Uterus (tissue), 4 donors: Measurements from ENCODE around the gene TMEM63B. TPM values are rescaled to one million over a fixed set of nuclear protein-coding genes. Genes with fewer than 3 reads are reported as not detected.

Experiments used
- DNase-seq, 2 donors: peaks; one replicate each; pipeline ENCODE4 v3.0.0-alpha.2; 2019 to 2020
- H3K27ac ChIP-seq, 2 donors: fragments of 200-600 bp; sonication (generic); 1 replicate in 1 of 2; 2 replicates in 1 of 2; pipeline ENCODE4 v1.5.1; 2016 to 2018
- H3K27me3 ChIP-seq, 2 donors: fragments of 200-600 bp; sonication (generic); one replicate each; pipeline ENCODE4 v1.5.1; 2018 to 2019; ENCODE audit warnings: control low read depth in 1 of 2
- H3K36me3 ChIP-seq, 2 donors: fragments of 200-600 bp; sonication (generic); one replicate each; pipeline ENCODE4 v1.5.1; 2019; ENCODE audit warnings: control low read depth in 1 of 2
- H3K4me1 ChIP-seq, 2 donors: fragments of 200-600 bp; sonication (generic); one replicate each; pipeline ENCODE4 v1.5.1; 2018 to 2019; ENCODE audit warnings: control low read depth in 1 of 2
- H3K4me3 ChIP-seq, 2 donors: fragments of 200-600 bp; sonication (generic); 1 replicate in 1 of 2; 2 replicates in 1 of 2; pipeline ENCODE4 v1.5.1; 2018 to 2019; ENCODE audit warnings: mild to moderate bottlenecking in 1 of 2
- H3K9me3 ChIP-seq, 2 donors: fragments of 200-600 bp; sonication (generic); one replicate each; pipeline ENCODE4 v1.5.1; 2019; ENCODE audit warnings: control low read depth in 1 of 2
- POLR2A ChIP-seq, 2 donors: fragments of 450-650 bp; IDR thresholded peaks; one replicate each; pipeline ENCODE4 v1.6.1; 2016; ENCODE audit warnings: antibody characterized with exemption in 2 of 2, mild to moderate bottlenecking in 1 of 2, moderate library complexity in 1 of 2
- intact Hi-C: fragments of 100-400 bp; cut with DNase I; formaldehyde crosslinking; loops from one replicate; pipeline ENCODE4 v1.15.1; 2023; ENCODE audit warnings: low total_unique reads
- total RNA-seq, 4 donors: library from RNA; depleted of rRNA in 3 of 4; stranded (reverse); fragments of >200 nt in 3 of 4; gene quantifications; one replicate each; pipeline versions ENCODE4 v1.1.0 to v1.2.4, GENCODE V29; 2014 to 2023
- TF ChIP-seq, protein P1 (sequence below), 4 experiments: fragments of 200-600 bp in 2 of 4; fragments of 450-650 bp in 2 of 4; sonication (generic) in 2 of 4; IDR thresholded peaks; one replicate each; pipeline ENCODE4 v1.5.1; 2016 to 2019; ENCODE audit warnings: antibody characterized with exemption in 4 of 4, mild to moderate bottlenecking in 2 of 4, moderate library complexity in 1 of 4
- donor health status: DM: yes; HTN: yes; CAD: no.

Gene TMEM63B
- total RNA-seq, 4 donors from 2014 or later: 0.77 to 24.9 (median 15.4) TPM

DNA sequence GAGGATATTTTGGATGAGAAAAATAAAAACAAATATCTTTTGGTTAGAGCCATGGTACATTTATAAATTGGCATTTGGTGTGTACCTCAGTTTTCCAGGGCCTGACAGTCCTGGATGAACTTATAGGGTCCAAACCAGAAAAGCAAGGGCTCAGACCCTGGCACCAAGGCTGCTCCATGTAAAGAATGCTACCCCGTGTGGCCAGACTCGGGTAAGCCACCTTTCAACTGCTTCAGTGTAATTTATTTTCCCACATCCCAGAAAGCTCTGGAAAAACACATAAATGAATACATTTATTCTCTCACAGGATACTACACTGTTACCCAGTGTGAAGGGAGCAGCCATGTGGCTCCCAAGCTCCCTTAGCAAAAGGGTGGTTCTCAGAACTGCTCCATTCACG is 13.9 kb upstream of the TMEM63B start:
- no peak overlapping the region for H3K27ac ChIP-seq
- DNase-seq: no peak
- intact Hi-C loops: no loop called here
- no peaks in the 10 kb centered on the region for H3K27me3 ChIP-seq
- no peaks in the 10 kb centered on the region for H3K9me3 ChIP-seq
- H3K4me3 ChIP-seq: no peak overlapping the region
- no peaks in the 10 kb centered on the region for H3K36me3 ChIP-seq
- H3K4me1 ChIP-seq: peaks cover 0 to 12% of the 10 kb centered on the region in 2 donors
- no peak for TF ChIP-seq POLR2A (IDR thresholded peaks at IDR 0.05)
- TF ChIP-seq, protein P1, sequence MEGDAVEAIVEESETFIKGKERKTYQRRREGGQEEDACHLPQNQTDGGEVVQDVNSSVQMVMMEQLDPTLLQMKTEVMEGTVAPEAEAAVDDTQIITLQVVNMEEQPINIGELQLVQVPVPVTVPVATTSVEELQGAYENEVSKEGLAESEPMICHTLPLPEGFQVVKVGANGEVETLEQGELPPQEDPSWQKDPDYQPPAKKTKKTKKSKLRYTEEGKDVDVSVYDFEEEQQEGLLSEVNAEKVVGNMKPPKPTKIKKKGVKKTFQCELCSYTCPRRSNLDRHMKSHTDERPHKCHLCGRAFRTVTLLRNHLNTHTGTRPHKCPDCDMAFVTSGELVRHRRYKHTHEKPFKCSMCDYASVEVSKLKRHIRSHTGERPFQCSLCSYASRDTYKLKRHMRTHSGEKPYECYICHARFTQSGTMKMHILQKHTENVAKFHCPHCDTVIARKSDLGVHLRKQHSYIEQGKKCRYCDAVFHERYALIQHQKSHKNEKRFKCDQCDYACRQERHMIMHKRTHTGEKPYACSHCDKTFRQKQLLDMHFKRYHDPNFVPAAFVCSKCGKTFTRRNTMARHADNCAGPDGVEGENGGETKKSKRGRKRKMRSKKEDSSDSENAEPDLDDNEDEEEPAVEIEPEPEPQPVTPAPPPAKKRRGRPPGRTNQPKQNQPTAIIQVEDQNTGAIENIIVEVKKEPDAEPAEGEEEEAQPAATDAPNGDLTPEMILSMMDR (IDR thresholded peaks at IDR 0.05): no peak

DNA sequence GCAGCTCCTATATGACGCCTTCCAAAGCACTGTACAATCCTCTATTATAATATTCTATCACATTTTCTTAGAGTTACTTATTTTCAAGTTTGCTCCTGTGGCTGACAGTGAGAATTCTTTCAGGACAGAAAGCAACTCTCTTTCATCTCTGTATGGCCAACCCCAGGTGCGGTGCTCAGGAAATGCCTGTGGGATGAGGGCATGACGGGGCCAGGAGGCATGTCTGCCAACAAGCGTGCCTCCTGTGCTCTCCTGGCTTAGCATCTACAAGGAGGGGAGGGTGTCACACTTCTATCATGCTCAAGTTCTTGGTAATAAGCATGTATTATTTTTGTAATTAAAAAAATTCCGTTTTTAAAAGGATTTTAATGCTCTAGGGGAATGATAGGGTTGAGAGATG is 11.5 kb upstream of the TMEM63B start:
- Histone ChIP-seq H3K27me3 (no peaks in the 10 kb centered on the region), H3K9me3 (no peaks in the 10 kb centered on the region), H3K4me1 (peaks cover 0 to 12% of the 10 kb centered on the region in 2 donors), H3K36me3 (no peaks in the 10 kb centered on the region), H3K4me3 (no peak overlapping the region), H3K27ac (peak overlapping the region in 1 of 2 donors; percentile 81)
- intact Hi-C loops: no loop called here
- TF ChIP-seq POLR2A (IDR thresholded peaks at IDR 0.05): no peak
- TF ChIP-seq, protein P1 (IDR thresholded peaks at IDR 0.05): no peak
- no peak for DNase-seq

DNA sequence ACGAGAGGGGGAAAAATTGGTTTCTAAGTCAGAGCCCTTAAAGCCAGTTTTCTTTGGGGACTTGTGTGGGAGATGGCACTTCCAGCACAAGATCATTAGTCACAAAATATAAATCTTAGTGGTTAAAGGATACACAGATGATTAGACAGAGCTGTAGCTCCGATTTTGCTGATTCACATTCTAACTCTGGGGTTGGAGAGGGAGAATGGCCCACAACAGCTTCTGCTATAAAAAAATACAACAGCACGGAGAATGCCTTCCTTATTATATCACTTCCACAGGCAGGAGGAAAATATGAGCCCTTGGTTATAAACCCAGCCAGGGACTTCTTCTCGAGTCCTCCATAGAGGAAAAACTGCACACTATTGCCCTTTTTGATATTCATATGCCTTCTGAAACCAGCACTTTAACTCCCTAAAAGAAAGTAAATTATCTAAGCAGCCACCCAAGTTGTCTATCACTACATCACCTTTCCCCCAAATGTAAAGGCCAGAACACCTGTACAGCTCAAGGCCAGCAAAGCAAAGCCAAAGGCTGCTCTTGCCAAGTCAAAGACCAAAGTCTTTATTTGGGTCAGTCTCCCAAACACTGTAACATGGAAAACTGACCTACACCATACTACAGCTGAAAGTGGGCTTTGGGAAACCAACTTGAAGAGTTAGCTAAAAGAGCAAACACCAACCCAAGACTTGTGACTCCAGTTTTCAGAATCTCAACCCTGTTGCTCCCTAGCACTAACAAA is 10.5 kb upstream of the TMEM63B start:
- H3K4me1 ChIP-seq: peaks cover 0 to 16% of the 10 kb centered on the region in 2 donors
- no peaks in the 10 kb centered on the region for H3K9me3 ChIP-seq
- peak overlapping the region; percentile 25 to 81 for H3K27ac ChIP-seq
- TF ChIP-seq POLR2A (IDR thresholded peaks at IDR 0.05): no peak
- TF ChIP-seq, protein P1 (IDR thresholded peaks at IDR 0.05): no peak
- DNase-seq: no peak
- H3K36me3 ChIP-seq: no peaks in the 10 kb centered on the region
- intact Hi-C loops: no loop called here
- H3K4me3 ChIP-seq: no peak overlapping the region
- no peaks in the 10 kb centered on the region for H3K27me3 ChIP-seq

GRCh38 chr6:44117397-44118128 is 9.8 kb upstream of the TMEM63B start:
- H3K4me1 ChIP-seq: peaks cover 0 to 16% of the 10 kb centered on the region in 2 donors
- H3K9me3 ChIP-seq: no peaks in the 10 kb centered on the region
- no peak for DNase-seq
- H3K4me3 ChIP-seq: no peak overlapping the region
- H3K27me3 ChIP-seq: no peaks in the 10 kb centered on the region
- intact Hi-C loops: no loop called here
- peak overlapping the region; percentile 25 to 81 for H3K27ac ChIP-seq
- TF ChIP-seq, protein P1 (IDR thresholded peaks at IDR 0.05): no peak
- no peak for TF ChIP-seq POLR2A (IDR thresholded peaks at IDR 0.05)
- no peaks in the 10 kb centered on the region for H3K36me3 ChIP-seq

DNA sequence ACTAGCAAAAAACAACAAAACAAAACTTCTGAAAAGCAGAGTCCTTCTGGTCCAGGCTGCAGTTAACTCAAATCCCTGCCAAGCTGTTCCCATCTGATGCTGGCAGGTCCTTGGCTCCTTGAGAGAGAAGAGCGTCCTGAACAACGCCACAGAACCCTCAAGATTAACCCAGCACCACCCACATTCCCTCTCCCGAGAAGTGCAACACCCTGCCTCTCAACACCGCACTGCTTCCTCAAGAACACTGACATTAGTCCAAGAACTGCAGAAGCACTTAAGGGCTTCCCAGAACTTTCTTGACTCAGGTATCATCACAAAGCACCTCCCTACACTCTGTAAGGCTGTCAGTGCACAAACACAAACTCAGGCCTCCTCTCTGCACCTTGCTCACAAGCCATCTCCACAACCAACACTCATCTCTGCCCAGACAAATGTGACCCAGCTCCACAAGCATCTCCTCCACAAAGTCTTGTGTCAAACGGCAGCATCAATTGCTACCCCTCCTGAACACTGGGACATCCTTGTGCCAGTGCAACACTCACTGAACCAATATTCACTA is 7.6 kb upstream of the TMEM63B start:
- no peak overlapping the region for H3K4me3 ChIP-seq
- no peaks in the 10 kb centered on the region for H3K36me3 ChIP-seq
- peaks cover 0 to 16% of the 10 kb centered on the region in 2 donors for H3K4me1 ChIP-seq
- no peak for DNase-seq
- TF ChIP-seq, protein P1 (IDR thresholded peaks at IDR 0.05): no peak
- TF ChIP-seq POLR2A (IDR thresholded peaks at IDR 0.05): no peak
- intact Hi-C loops: no loop called here
- H3K27ac ChIP-seq: peak overlapping the region in 1 of 2 donors; percentile 15
- no peaks in the 10 kb centered on the region for H3K27me3 ChIP-seq
- H3K9me3 ChIP-seq: no peaks in the 10 kb centered on the region
